HG03095 (cell line): ENCODE data around the gene PODXL.

Experiments
- ATAC-seq: cut with Tn5 transposase; IDR thresholded peaks from one replicate; pipeline ENCODE4 v1.9.1; 2021; ENCODE audit warnings: moderate library complexity; ENCODE audit not compliant: unreplicated experiment

PODXL gene

GRCh38 chr7:131568510-131568909 lies 12.1 kb upstream of the PODXL start:
- no peak for ATAC-seq

- no peak for ATAC-seq
Measured at GRCh38 chr7:131564640-131565039, 8.2 kb upstream of the PODXL start.

GRCh38 chr7:131563918-131564317 lies 7.5 kb upstream of the PODXL start:
- no peak for ATAC-seq

DNA sequence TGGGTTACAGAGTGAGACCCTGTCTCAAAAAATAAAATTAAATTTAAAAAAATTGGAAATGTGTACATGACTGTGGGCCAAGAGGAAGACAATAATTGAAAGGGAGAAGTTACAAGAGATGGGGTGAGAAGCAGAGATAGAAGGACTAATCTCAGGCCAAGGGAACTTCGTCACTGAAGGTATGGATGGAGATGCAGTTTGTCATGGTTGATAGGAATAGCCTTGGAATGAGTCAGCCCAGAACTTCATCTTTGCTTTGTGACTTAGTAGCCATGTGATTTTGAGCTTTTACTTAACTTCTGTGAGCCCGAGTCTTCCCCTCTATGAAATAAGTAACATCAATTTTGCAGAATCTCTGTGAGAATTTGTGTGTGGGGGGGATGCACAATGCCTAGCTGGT lies 6.5 kb upstream of the PODXL start:
- ATAC-seq = no peak

- no peak for ATAC-seq
Measured at GRCh38 chr7:131560061-131560460, 3.6 kb upstream of the PODXL start.

DNA sequence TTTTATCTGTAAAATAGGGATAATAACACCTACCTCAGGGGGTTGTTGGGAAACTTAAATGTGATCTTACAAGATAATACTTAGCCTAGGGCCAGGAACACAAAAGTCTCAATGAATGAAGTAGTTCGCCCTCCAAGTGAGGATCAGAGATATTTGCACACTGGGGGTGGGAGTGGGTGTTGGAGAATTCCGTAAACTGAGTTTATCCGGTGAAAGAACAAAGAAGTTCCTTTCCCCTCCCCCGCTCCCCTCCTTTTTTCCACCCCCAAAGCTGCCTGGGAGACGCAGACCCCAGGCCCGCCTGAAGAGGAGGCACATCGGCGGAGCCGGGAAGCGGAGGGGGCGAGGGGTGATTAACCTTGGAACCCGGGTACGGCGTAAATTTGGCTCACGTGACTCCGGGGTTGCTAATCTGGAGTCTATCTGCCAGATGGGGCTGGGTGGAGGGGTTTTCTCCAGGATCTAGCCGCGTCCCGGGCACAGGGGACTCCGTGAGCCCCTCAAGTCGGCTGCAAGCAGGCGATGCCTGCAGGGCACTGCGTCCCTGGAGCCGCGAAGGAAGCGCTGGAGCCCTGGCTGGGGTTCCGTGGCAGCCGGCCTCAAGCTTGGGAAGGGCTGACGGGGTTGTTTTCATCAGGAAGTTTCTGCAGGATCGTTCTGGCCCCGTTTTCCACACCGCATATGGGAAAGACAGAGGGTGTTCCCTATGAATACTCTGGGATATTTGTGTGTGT lies 1.4 kb upstream of the PODXL start:
- no peak for ATAC-seq

DNA sequence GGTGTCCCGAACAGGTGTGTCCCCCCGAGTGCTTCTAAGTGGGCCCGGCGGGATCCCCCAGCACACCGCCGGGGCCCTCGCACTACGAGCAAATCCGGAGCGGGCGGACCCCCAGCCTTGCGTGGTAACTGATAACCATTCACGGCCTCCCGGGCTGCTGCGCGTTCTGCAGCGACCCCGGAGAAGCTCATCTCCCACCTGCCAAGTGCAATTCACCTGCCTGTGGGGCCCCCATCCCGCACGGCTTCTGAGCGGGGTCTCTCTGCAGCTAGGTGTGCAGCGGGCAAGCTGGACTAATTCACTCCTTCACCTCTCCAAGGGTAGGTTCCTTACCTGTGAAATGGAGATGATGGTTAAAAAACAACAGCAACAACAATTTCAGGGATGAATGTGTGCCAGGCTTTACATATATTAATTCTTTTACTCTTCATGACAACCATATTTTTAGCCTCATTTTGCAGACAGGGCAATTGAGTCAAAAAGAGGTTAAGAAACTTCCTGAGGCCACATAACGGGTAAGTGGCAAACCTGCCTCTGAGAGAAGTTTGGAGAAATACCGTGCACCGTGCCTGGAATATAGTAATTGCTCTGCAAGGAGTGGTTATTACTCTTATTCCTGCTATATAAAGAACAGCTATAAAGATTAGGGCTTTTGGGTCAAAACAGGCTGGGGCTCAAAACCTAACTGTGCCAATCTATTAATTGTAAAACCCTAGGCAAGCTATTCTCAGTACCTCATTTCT lies 652 bp upstream of the PODXL start:
- ATAC-seq = no peak

DNA sequence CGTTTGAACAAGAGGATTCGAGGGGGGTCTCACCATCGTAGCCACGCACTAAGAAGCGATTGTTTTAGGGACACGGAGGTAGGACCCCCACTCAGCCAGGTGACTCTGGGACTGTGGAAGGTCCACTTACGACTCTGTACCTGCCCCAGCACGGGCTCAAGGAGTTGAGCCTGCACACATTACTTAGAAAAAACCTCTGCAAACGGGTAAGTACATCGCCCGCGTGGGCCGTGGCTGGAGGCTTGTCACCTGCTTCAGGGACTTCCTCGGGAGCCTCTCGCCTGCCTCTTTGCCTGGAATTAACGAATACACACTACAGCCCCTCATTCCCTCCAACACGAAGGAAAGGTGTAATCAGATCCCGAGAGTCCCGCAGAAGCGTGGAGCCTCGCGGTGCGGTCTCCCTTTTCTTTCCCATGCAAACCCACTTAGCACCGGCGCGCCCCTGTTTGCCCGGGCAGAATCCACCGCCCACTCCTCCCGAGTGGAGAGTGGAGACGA lies 826 bp downstream of the PODXL start:
- ATAC-seq = no peak

DNA sequence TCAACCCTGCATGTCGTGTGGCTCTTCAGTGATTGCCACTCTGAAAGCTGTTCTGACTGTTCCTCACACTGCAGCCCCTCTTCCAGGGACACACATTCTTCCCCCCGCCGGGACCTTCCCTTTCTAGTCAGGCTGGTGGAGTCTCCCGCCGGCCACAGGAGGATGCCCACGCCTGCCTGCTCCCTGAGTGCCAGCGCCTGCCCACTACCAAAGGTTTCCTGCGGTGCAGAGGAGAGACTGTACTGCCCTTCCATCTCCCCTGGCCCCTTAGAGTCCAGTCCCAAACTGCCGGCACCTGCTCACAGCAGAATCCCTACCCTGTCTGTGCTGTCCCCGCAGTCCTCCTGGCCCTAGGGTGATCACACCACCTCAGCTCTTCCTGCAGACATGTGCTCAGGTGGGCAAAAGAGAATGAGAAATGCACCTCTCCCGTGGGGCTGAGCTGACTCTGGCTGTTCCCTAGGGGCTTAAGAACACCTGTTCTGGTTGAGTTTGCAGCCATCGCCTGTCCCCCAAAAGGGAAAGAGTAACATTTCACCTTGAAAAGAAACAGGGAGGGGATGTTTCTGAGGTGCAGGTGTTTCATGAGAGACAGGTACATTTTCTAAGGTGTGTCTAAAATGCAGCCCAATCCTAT lies 1.4 kb downstream of the PODXL start:
- no peak for ATAC-seq

GRCh38 chr7:131553931-131554330 lies 2.5 kb downstream of the PODXL start:
- ATAC-seq = no peak

- ATAC-seq = no peak
Measured at GRCh38 chr7:131552053-131552452, 4.4 kb downstream of the PODXL start.

- ATAC-seq = no peak
Measured at GRCh38 chr7:131550846-131551245, 5.6 kb downstream of the PODXL start.

DNA sequence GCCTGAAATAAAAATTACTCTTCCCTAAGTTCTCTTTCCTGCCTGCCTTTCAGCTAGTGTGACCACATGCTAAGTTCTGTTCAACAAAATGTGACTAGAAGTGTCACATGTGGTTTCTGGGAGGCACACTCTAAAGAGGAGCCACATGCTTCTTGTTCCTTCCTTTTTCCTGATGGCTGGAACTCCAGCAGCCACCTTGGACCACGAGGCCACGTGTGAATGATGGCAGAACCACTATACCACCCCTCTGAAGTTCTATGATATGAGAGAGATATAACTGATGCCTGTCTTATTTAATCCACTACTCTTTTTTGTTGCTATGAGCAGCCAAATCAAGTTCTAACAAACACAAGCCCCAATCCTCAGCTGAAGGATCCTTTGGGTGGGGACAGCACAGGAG lies 8.1 kb downstream of the PODXL start:
- ATAC-seq = no peak

DNA sequence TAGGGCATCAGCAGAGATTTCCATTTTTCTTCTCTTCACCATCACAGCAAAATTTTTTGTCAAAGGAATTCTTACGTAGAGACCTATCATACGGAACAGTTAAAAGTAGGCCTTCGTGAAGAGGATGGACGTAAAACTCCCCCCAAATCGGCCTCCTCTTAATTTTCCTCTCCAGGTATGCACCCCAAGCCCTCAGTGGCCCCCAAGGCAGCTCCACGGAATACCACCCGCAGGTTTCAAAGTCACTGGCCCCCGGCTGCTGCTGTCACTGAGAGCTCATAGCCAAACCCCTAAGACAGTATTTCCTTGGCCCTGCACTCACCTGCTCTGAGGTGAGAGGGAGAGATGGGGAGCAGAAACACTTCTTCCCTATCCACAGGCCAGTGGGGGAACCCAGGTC lies 8.8 kb downstream of the PODXL start:
- ATAC-seq = no peak

DNA sequence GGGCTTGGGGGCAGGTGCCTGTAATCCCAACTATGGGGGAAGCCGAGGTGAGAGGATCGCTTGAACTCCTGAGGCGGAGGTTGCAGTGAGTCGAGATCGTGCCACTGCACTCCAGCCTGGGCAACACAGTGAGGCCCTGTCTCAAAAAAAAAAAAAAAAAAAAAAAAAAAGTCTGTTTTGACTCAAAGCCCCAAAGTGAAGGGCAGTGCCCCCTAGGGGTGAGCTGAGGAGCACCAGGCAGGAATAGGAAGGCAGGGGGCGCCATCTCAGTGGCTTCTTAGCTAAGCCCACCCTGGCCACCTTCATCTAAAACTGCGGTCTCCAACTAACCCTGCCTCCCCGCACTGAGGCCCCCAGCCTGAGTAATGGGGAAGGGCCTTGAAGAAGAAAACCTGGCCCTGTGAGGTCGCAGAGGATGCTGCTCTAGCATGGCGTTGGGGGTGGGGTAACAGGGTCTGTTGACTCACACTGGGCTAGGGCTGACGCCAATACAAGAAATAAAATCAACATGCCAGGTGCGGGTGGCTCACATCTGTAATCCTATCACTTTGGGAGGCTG lies 9.8 kb downstream of the PODXL start:
- no peak for ATAC-seq

GRCh38 chr7:131546126-131546525 lies 10.3 kb downstream of the PODXL start:
- no peak for ATAC-seq

GRCh38 chr7:131544449-131545301 lies 11.8 kb downstream of the PODXL start:
- ATAC-seq = no peak

- no peak for ATAC-seq
Measured at GRCh38 chr7:131544021-131544420, 12.4 kb downstream of the PODXL start.

- no peak for ATAC-seq
Measured at GRCh38 chr7:131543298-131543697, 13.1 kb downstream of the PODXL start.

- no peak for ATAC-seq
Measured at GRCh38 chr7:131540491-131541162, 15.8 kb downstream of the PODXL start.
